ENCODE results near the gene PARP15.
"Not testable (repeated sequence)": the region's sequence is repeated elsewhere in the genome, so short reads cannot be mapped to it uniquely, and the experiment has no call there.

The PARP15 gene

DNA sequence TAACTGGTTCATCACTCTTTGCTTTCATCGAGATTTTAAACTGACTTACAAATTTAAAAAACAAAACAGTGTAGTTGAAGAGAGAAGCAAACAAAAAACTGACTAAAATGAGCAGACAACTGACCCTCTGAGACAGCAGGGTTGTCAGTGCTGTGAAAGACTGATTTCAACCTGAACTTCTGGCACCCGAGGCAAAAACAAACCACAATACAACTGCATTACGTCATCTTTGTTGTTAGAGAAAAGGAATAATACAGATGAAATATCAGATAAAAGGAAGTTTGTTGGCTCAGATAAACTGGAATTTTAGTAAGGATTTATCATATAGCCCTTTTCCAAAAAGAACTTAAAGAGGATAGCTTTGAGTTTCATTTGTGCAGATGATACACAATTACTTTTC is 51.1 kb downstream of the PARP15 start:
- Histone ChIP-seq H3K4me3 (ENCODE audit: insufficient read length, low read depth) (no peak overlapping the region), H3K9me3 (ENCODE audit: insufficient read depth, low read length) (no peaks in the 10 kb centered on the region), H3K27me3 (ENCODE audit: insufficient read depth, insufficient read length) (no peaks in the 10 kb centered on the region), H3K4me1 (ENCODE audit: insufficient read depth, insufficient read length) (no peaks in the 10 kb centered on the region), H3K36me3 (ENCODE audit: insufficient read depth, insufficient read length, low read length) (no peaks in the 10 kb centered on the region), H3K9ac (ENCODE audit: insufficient read length, low read depth) (no peak overlapping the region)
- TF ChIP-seq YY1 (IDR thresholded peaks at IDR 0.05; ENCODE audit: insufficient read depth, insufficient read length), result no peak
- no peak for TF ChIP-seq ZNF274 (IDR thresholded peaks at IDR 0.05; ENCODE audit: low read depth, low read length)
- TF ChIP-seq SUZ12 (IDR thresholded peaks at IDR 0.05; ENCODE audit: extremely low read depth, insufficient read depth, insufficient read length), result no peak
- no peak for DNase-seq (ENCODE audit: low read depth, low spot score)

DNA sequence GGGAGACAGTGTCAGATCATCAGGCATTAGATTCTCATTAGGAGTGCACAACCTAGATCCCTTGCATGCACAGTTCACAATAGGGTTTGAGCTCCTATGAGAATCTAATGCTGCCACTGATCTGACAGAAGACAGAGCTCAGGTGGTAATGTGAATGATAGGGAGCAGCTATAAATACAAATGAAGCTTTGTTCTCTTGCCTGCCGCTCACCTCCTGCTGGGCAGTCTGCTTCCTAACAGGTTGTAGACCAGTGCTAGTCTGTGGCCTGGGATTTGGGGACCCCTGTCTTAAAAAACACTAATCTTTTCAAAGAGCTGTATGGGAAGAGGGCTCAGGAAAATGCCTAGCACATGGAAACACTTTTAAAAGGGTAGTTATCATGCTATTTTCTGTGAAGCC is 52.3 kb downstream of the PARP15 start:
- H3K27me3 ChIP-seq (ENCODE audit: insufficient read depth, insufficient read length), result no peaks in the 10 kb centered on the region
- no peaks in the 10 kb centered on the region for H3K36me3 ChIP-seq (ENCODE audit: insufficient read depth, insufficient read length, low read length)
- H3K4me1 ChIP-seq (ENCODE audit: insufficient read depth, insufficient read length), result no peaks in the 10 kb centered on the region
- no peak overlapping the region for H3K4me3 ChIP-seq (ENCODE audit: insufficient read length, low read depth)
- no peak overlapping the region for H3K9ac ChIP-seq (ENCODE audit: insufficient read length, low read depth)
- no peak for DNase-seq (ENCODE audit: low read depth, low spot score)
- TF ChIP-seq ZNF274 (IDR thresholded peaks at IDR 0.05; ENCODE audit: low read depth, low read length) (no peak), SUZ12 (IDR thresholded peaks at IDR 0.05; ENCODE audit: extremely low read depth, insufficient read depth, insufficient read length) (no peak), YY1 (IDR thresholded peaks at IDR 0.05; ENCODE audit: insufficient read depth, insufficient read length) (no peak)
- no peaks in the 10 kb centered on the region for H3K9me3 ChIP-seq (ENCODE audit: insufficient read depth, low read length)

DNA sequence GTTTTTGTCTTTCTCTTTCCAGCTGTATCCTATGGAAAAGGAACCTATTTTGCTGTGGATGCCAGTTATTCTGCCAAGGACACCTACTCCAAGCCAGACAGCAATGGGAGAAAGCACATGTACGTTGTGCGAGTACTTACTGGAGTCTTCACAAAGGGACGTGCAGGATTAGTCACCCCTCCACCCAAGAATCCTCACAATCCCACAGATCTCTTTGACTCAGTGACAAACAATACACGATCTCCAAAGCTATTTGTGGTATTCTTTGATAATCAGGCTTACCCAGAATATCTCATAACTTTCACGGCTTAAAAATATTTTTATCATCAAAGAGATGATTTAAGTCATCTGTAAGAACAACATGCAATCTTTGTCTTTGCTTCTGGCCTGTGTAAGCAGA is 58.3 kb downstream of the PARP15 start:
- Histone ChIP-seq H3K4me3 (ENCODE audit: insufficient read length, low read depth) (no peak overlapping the region), H3K27me3 (ENCODE audit: insufficient read depth, insufficient read length) (no peaks in the 10 kb centered on the region), H3K9me3 (ENCODE audit: insufficient read depth, low read length) (no peaks in the 10 kb centered on the region), H3K9ac (ENCODE audit: insufficient read length, low read depth) (no peak overlapping the region), H3K4me1 (ENCODE audit: insufficient read depth, insufficient read length) (no peaks in the 10 kb centered on the region), H3K36me3 (ENCODE audit: insufficient read depth, insufficient read length, low read length) (no peaks in the 10 kb centered on the region)
- no peak for TF ChIP-seq YY1 (IDR thresholded peaks at IDR 0.05; ENCODE audit: insufficient read depth, insufficient read length)
- no peak for TF ChIP-seq ZNF274 (IDR thresholded peaks at IDR 0.05; ENCODE audit: low read depth, low read length)
- no peak for TF ChIP-seq SUZ12 (IDR thresholded peaks at IDR 0.05; ENCODE audit: extremely low read depth, insufficient read depth, insufficient read length)
- DNase-seq (ENCODE audit: low read depth, low spot score), result no peak

DNA sequence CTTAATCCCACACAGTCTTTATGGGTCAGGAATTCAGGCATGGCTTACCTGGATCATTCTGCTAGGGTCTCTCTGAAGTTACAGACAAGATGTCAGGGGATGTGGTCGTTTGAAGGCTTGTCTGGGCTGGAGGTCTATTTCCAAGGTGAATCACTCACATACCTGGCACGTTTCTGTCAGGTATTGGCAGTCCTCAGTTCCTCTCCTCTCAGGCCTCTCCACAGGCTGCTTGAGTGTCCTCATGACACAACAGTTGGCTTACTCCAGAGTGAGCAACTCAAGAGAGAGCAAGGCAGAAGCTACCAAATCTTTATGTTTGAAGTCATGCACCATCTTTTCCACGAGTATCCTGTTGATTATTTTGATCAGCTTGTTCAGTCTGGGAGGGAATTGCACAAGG is 59.2 kb downstream of the PARP15 start:
- TF ChIP-seq YY1 (IDR thresholded peaks at IDR 0.05; ENCODE audit: insufficient read depth, insufficient read length) (no peak), SUZ12 (IDR thresholded peaks at IDR 0.05; ENCODE audit: extremely low read depth, insufficient read depth, insufficient read length) (no peak), ZNF274 (IDR thresholded peaks at IDR 0.05; ENCODE audit: low read depth, low read length) (no peak)
- H3K4me3 ChIP-seq (ENCODE audit: insufficient read length, low read depth), result no peak overlapping the region

DNA sequence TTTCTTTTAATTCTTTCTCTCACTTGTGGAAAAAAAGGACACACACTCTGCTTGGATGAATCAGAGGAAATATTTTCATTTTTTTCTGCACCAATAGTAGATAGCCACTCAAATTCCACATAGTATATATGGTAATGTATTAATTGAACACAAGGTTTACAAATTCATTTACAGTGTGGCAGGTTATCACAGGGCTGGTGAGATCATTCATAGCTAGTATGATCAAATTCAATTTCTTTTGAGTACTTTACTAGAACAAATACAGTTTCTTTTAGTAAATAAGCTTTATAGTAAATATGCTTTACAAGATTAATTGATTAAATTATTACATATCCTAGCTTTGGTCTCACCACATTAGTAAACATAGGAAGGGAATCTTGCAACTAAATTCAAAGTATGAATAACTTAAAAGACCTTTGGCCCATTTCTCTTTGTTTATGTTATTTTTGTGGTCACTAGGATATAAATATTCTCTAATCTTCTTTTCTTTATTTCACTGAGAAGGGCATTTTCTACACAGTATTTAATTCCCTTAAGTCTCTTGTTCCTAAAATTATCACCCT is 63.1 kb downstream of the PARP15 start:
- no peaks in the 10 kb centered on the region for H3K36me3 ChIP-seq (ENCODE audit: insufficient read depth, insufficient read length, low read length)
- no peak overlapping the region for H3K9ac ChIP-seq (ENCODE audit: insufficient read length, low read depth)
- no peak for DNase-seq (ENCODE audit: low read depth, low spot score)
- TF ChIP-seq ZNF274 (IDR thresholded peaks at IDR 0.05; ENCODE audit: low read depth, low read length) (no peak), YY1 (IDR thresholded peaks at IDR 0.05; ENCODE audit: insufficient read depth, insufficient read length) (no peak), SUZ12 (IDR thresholded peaks at IDR 0.05; ENCODE audit: extremely low read depth, insufficient read depth, insufficient read length) (no peak)
- H3K27me3 ChIP-seq (ENCODE audit: insufficient read depth, insufficient read length), result no peaks in the 10 kb centered on the region
- no peak overlapping the region for H3K4me3 ChIP-seq (ENCODE audit: insufficient read length, low read depth)
- H3K4me1 ChIP-seq (ENCODE audit: insufficient read depth, insufficient read length), result no peaks in the 10 kb centered on the region
- H3K9me3 ChIP-seq (ENCODE audit: insufficient read depth, low read length), result no peaks in the 10 kb centered on the region

More for the DNA sequence above, 59.2 kb downstream of the PARP15 start:
- Histone ChIP-seq H3K27me3 (ENCODE audit: insufficient read depth, insufficient read length) (no peaks in the 10 kb centered on the region), H3K4me1 (ENCODE audit: insufficient read depth, insufficient read length) (no peaks in the 10 kb centered on the region), H3K9ac (ENCODE audit: insufficient read length, low read depth) (no peak overlapping the region), H3K36me3 (ENCODE audit: insufficient read depth, insufficient read length, low read length) (no peaks in the 10 kb centered on the region), H3K9me3 (ENCODE audit: insufficient read depth, low read length) (no peaks in the 10 kb centered on the region)
- no peak for DNase-seq (ENCODE audit: low read depth, low spot score)

DNA sequence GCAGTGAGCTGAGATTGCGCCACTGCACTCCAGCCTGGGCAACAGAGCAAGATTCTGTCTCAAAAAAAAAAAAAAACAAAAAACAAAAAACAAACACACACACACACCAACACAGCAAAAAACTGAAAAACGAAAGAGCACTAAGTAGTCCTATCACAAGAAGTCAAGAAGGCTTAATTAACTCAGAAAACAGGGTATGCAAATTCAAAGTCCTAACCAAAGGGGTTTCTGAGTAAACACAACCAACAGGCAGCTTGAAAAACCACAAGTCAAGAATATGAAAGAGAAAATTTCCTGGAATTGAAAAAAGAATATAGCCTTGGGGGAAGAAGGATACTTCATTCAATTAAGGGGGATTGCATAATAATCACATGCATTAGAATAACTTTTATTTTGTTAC is 65.5 kb downstream of the PARP15 start:
- no peak for DNase-seq (ENCODE audit: low read depth, low spot score)
- no peaks in the 10 kb centered on the region for H3K36me3 ChIP-seq (ENCODE audit: insufficient read depth, insufficient read length, low read length)
- no peak overlapping the region for H3K4me3 ChIP-seq (ENCODE audit: insufficient read length, low read depth)
- no peaks in the 10 kb centered on the region for H3K9me3 ChIP-seq (ENCODE audit: insufficient read depth, low read length)
- no peaks in the 10 kb centered on the region for H3K4me1 ChIP-seq (ENCODE audit: insufficient read depth, insufficient read length)
- H3K27me3 ChIP-seq (ENCODE audit: insufficient read depth, insufficient read length), result no peaks in the 10 kb centered on the region
- no peak for TF ChIP-seq SUZ12 (IDR thresholded peaks at IDR 0.05; ENCODE audit: extremely low read depth, insufficient read depth, insufficient read length)
- no peak for TF ChIP-seq YY1 (IDR thresholded peaks at IDR 0.05; ENCODE audit: insufficient read depth, insufficient read length)
- H3K9ac ChIP-seq (ENCODE audit: insufficient read length, low read depth), result no peak overlapping the region

DNA sequence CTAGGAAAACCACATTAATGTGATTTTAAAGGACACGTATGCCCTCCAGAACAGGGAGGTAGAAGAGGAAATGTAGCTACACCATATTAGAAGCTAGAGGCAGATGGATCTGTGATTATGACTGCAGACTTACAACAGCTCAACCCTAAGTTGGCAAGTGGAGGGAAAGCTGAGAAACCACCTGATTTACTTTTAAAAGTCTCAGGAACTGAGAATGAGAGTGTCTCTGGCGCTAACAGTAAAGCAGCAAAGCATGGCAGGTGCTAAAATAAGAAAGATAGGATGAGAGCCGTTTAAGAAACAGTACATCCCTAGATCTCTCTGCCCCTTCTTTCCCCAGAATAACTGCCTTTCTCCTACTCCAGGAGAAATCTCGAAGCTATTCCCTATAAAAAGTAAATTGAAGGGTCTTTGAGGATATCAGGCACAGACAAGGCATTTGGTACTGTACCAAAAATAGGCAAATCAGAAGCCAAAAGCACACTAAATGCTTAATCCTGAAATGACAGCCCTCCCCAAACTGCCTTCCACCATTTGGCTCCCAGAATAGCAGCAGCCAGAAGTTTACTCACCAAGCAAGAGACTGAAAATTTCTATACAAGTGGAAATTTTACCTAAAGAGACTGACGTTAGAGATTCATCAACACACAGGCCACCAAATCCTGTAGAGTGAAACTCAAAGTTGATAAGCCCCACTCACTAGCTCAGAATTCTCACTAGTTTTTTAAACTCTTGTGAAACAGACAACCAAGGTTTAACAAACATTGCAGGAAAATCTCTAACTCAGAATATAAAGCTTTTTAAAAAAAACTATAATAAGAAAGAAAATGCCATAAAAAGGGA is 68.9 kb downstream of the PARP15 start:
- Histone ChIP-seq H3K36me3 (ENCODE audit: insufficient read depth, insufficient read length, low read length) (no peaks in the 10 kb centered on the region), H3K9ac (ENCODE audit: insufficient read length, low read depth) (no peak overlapping the region), H3K9me3 (ENCODE audit: insufficient read depth, low read length) (no peaks in the 10 kb centered on the region; the same call in 1 of the 2 replicates), H3K4me3 (ENCODE audit: insufficient read length, low read depth) (no peak overlapping the region), H3K4me1 (ENCODE audit: insufficient read depth, insufficient read length) (peaks cover 2% of the 10 kb centered on the region), H3K27me3 (ENCODE audit: insufficient read depth, insufficient read length) (no peaks in the 10 kb centered on the region)
- no peak for DNase-seq (ENCODE audit: low read depth, low spot score)
- TF ChIP-seq YY1 (IDR thresholded peaks at IDR 0.05; ENCODE audit: insufficient read depth, insufficient read length), result no peak
- no peak for TF ChIP-seq SUZ12 (IDR thresholded peaks at IDR 0.05; ENCODE audit: extremely low read depth, insufficient read depth, insufficient read length)
- TF ChIP-seq ZNF274 (IDR thresholded peaks at IDR 0.05; ENCODE audit: low read depth, low read length), result no peak

DNA sequence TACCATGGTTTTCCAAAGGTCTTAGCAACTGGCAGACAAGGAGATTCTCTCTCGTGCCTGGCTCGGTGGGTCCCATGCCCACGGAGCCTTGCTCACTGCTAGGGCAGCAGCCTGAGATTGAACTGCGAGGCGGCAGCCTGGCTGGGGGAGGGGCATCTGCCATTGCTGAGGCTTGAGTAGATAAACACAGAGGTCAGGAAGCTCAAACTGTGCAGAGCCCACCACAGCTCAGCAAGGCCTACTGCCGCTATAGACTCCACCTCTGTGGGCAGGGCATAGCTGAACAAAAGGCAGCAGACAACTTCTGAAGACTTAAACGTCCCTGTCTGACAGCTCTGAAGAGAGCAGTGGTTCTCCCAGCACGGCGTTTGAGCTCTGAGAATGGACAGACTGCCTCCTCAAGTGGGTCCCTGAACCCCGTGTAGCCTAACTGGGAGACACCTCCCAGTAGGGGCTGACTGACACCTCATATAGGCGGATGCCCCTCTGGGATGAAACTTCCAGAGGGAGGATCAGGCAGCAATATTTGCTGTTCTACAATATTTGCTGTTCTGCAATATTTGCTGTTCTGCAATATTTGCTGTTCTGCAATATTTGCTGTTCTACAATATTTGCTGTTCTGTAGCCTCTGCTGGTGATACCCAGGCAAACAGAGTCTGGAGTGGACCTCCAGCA is 73.9 kb downstream of the PARP15 start:
- not testable (repeated sequence) for H3K9ac ChIP-seq (ENCODE audit: insufficient read length, low read depth); H3K4me3 ChIP-seq (ENCODE audit: insufficient read length, low read depth); H3K36me3 ChIP-seq (ENCODE audit: insufficient read depth, insufficient read length, low read length); H3K9me3 ChIP-seq (ENCODE audit: insufficient read depth, low read length); H3K27me3 ChIP-seq (ENCODE audit: insufficient read depth, insufficient read length); H3K4me1 ChIP-seq (ENCODE audit: insufficient read depth, insufficient read length)
- DNase-seq (ENCODE audit: low read depth, low spot score), result peak; percentile 1

DNA sequence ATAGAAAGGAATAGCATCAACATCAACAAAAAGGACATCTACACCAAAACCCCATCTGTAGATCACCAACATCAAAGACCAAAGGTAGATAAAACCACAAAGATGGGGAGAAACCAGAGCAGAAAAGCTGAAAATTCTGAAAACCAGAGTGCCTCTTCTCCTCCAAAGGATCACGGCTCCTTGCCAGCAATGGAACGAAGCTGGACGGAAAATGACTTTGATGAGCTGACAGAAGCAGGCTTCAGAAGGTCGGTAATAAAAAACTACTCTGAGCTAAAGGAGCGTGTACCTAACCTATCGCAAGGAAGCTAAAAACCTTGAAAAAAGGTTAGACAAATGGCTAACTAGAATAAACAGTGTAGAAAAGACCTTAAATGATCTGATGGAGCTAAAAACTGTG is 74.5 kb downstream of the PARP15 start:
- H3K4me3 ChIP-seq (ENCODE audit: insufficient read length, low read depth); DNase-seq (ENCODE audit: low read depth, low spot score); H3K9me3 ChIP-seq (ENCODE audit: insufficient read depth, low read length); H3K9ac ChIP-seq (ENCODE audit: insufficient read length, low read depth); H3K36me3 ChIP-seq (ENCODE audit: insufficient read depth, insufficient read length, low read length); H3K27me3 ChIP-seq (ENCODE audit: insufficient read depth, insufficient read length); H3K4me1 ChIP-seq (ENCODE audit: insufficient read depth, insufficient read length): not testable (repeated sequence)

DNA sequence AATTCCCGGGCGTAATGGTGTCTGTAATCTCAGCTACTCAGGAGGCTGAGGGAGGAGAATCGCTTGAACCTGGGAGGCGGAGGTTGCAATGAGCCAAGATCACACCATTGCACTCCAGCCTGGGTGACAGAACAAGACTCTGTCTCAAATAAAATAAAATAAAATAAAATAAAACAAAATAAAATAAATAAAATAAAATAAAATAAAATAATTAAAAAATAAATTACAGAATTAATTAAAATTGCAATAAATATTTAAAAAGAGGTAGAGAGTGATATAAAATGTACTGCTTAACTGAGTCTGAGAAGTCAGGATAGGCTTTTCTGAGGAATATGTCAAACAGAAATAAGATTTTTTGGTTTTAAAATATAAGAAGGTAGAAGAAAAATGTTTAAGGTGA is 80.9 kb downstream of the PARP15 start:
- not testable (repeated sequence) for H3K9ac ChIP-seq (ENCODE audit: insufficient read length, low read depth); H3K4me3 ChIP-seq (ENCODE audit: insufficient read length, low read depth); H3K27me3 ChIP-seq (ENCODE audit: insufficient read depth, insufficient read length); H3K36me3 ChIP-seq (ENCODE audit: insufficient read depth, insufficient read length, low read length); H3K4me1 ChIP-seq (ENCODE audit: insufficient read depth, insufficient read length); H3K9me3 ChIP-seq (ENCODE audit: insufficient read depth, low read length); DNase-seq (ENCODE audit: low read depth, low spot score)

All from NT2/D1 (cell line).